HG02870 (cell line): ENCODE measurements around the gene NECAP2.
"Not testable (repeated sequence)": the region's sequence is repeated elsewhere in the genome, so short reads cannot be mapped to it uniquely, and the experiment has no call there.

Experiments used
- ATAC-seq: cut with Tn5 transposase; IDR thresholded peaks from one replicate; pipeline ENCODE4 v1.9.1; 2021; ENCODE audit warnings: mild to moderate bottlenecking, moderate library complexity; ENCODE audit not compliant: unreplicated experiment

Gene NECAP2

DNA sequence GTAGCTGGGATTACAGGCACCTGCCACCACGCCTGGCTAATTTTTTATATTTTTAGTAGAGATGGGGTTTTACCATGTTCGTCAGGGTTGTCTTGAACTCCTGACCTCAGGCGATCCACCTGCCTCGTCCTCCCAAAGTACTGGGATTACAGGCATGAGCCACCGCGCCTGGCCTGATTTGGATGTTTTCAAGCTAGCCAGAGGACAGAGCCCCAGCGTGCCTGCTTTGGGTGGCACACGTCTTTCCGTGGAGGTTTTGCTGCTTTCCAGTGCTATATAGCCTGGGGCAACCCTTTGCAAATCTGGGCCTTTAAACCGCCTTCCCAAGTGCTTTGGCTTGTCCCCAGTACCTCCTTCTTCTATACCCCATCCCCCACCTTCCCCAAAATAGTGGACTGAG lies 15.6 kb downstream of the NECAP2 start:
- ATAC-seq: not testable (repeated sequence)

DNA sequence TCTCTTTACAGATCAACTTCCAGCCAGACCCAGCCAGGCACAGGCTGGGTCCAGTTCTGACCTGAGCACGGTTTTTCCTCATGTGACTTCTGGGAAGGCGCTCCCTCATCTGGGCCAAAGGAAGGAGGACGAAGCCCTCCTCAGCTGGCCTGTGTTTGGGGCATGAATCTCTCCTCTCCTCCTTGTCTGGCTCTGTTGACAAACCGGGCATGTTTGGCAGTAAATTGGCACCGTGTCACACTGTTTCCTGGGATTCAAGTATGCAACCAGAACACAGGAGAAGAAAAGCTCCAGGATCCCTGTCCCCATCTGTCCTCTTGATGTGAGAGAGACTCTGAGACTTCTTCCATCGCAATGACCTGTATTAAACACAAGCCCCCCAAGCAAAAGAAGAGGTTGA lies 18.3 kb downstream of the NECAP2 start:
- ATAC-seq: no peak

DNA sequence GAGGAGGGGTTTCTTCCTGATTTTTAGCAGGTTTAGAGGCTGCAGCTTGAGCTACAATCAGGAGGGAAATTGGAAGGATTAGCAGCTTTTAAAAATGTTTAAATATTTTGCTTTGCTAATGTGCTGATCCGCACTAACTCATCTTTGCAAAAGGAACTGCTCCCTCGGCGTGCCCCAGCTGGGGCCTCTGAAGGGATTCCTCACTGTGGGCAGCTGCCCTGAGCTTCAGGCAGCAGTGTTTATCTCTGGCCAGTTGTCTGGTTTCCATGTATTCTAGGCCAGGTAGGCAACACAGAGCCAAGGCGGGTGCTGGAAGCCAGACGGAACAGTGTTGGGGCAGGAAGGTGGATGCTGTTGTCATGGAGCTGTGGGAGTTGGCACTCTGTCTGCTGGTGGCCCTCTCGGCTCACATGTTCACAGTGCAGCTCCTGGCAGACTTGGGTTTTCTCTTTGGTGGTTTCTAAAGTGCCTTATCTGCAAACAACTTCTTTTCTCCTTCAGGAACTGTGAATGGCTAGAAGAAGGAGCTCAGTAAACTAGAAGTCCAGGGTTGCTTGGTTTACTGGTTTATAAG lies 18.9 kb downstream of the NECAP2 start:
- ATAC-seq: no peak

DNA sequence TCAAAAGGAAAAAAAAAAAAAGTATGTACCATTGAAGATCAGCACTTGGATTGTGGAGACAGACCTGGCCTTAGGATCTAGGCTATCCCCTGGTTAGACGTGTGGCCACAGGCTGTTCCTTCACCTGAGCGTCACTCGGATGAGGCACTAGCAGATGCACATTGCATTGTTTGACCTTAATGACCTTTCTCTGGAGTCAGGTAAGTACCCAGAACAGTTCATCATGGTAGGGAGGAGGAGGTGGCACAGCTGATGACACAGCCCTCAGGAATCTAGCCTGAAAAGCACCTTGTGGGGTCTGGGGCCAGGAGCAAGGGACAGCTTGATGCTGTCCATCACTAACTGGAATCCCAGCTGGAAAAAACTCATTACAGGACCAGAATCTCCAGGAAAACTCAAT lies 21.2 kb downstream of the NECAP2 start:
- ATAC-seq: no peak

DNA sequence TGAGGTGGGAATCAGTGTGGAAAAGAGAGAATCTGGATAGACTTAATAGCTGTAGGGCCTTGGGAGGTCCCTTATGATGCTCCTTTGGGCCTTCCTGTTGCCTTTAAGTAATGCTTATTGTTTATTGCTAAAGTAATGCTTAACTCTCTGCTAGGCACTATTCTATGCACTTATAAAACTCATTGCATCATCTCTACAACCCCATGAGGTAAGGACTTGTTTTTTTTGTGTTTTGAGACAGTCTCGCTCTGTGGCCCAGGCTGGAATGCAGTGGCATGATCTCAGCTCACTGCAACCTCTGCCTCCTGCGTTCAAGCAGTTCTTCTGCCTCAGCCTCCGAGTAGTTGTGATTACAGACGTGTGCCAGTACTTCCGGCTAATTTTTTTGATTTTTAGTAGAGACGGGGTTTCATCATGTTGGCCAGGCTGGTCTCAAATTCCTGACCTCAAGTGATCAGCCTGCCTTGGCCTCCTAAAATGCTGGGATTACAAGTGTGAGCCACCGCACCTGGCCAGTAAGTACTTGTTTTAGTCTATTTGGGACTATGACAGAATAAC lies 22.3 kb downstream of the NECAP2 start:
- ATAC-seq: no peak

DNA sequence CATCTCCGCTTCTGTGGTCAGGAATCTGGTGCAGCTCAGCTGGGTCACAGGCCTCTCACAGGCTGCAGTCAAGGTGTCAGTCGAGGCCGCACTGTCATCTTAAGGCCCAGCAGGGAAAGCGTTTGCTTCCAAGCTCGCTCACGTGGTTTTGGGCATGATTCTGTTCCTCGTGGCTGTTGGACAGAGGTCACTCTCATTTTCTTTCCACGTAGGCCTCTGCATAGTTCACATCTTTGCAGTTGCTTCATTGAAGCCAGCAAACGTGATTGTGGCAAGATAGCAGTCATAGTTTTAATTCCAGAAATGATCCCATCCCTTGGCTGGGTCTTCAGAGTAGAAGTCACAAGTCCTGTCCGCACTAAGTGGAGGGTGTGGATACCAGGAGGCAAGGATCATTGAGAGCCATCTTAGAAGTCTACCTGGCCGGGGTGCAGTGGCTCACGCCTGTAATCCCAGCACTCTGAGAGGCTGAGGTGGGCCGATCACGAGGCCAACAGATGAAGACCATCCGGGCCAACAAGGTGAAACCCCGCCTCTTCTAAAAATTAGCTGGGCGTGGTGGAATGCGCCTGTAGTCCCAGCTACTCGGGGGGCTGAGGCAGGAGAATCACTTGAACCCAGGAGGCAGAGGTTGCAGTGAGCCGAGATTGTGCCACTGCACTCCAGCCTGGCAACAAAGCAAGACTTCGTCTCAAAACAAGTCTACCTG lies 24.5 kb downstream of the NECAP2 start:
- no peak for ATAC-seq

DNA sequence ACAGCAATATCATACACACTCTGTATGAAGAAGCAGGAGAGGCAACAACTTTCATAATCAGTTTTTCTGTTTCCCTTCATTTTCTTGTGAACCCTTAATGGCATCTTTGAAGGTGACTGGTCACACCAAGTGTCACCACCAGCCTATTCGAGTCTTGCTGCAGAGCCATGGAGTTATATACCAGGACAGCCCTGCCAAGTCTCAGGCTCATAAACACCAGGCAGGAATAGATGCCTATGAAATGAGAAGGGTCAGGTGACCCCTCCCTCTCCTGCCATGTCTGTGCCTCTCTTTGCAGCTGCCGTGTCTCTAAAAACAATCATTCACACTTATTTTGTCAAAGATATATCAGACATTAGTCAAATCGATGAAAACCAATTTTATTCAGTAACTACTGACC lies 28.0 kb downstream of the NECAP2 start:
- ATAC-seq: no peak

DNA sequence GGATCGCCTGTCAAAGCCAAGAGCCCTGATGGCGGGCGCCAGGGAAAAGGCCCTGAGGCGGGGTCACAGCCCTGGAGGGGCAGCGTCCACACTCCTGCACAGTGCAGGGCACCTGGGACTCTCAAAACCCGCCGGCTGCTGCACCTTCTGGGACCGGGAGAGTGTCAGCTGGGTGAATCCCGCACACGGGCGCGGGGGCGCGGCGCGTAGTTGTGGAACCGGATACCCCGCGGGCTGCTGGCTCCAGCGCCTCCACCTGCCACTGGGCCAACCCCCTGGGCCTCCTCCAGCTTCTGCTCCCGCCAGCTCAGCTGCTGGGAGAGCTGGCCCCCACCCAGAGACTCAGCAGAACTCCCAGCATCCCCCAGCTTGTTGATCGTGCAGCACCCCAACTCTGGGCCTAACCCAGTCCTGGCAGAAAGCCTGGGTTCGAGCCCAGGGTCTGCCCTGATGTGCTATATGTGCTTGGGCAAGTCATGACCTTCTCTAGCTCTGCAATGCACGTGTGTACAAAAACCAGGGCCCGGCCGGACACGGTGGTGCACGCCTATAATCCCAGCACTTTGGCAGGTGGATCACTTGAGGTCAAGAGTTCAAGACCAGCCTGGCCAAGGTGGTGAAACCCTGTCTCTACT lies 33.8 kb downstream of the NECAP2 start:
- ATAC-seq: no peak

DNA sequence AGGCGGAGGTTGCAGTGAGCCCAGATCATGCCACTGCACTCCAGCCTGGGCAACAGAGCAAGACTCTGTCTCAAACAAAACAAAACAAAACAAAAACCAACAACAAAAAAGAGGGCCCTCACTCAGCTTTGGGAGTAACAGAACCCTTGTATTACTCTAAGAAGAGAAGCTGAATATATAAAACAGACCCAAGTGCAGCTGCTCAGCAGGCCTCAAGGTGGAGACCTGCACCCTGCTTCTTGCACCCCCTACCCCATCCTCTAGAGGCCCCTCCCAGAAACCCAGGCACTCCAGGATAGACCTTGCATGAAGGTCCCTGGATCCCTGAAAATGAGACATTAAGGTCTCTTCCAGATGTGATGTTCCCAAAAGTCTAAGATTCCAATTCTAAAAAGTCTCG lies 34.4 kb downstream of the NECAP2 start:
- ATAC-seq: not testable (repeated sequence)

DNA sequence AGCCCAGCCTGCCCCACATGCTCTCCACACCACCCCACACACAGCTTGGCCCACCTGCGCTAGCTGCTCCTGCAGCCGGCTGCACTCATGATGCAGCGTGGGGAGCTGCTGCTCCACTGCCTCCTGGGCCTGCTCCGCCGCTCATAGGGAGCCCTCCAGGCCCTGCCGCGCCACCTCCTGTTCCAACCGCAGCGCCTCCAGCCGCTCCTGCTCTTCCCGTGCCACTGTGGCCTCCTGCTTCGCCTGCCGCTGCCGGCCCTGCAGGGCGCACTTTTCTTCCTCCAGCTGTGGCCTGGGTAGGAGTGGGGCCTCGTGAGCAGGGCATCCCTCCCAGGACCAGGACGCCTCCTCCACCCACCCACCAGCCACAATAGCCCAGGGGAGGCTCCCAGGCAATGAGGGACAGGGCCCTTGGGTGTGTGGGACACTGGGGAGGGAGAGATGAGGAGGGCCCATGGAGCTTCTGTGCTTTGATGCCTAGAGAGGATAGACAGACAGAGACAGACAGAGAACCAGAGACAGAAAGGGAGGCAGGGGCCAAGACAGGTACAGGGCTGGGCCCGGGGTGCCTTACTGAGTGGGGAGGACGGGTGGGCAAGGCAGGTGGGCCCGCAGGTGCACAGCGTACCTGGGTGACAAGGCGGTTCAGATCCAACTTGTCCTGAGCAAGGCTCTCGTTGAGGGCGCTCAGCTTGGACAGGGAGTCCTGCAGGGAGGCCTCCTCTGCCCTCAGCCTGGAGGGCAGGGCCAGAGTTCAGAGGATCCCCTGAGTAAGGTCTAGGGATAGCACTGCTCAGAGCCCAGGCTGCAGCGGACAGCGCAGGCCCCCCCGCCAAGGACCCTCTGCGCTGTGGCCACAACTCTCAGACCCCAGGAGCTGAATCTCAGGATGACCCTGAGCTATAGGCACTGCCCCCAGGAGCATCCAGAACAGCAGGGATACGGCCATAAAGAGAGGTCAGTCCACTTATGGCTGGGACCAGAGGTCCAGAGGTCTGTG lies 35.5 kb downstream of the NECAP2 start:
- not testable (repeated sequence) for ATAC-seq

DNA sequence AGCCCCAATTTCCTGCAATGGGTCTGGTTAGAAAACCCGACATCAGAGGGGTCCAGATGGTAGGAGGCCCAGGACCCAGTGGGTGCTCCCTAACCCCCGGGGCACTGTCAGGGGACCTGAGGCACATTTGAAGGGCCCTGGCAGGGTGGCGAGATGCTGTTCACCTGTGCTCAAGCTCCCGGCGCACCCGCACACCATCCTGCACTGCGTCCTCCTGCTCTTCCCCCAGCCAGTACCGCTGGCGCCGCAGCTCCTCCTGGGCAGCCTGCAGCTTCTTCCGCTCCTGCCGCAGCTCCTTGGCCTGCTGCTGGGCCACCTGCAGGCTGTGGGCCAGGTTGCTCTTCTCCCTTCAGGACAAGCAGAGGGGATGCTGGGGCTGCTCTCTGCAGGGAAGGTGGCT lies 37.6 kb downstream of the NECAP2 start:
- ATAC-seq: no peak

DNA sequence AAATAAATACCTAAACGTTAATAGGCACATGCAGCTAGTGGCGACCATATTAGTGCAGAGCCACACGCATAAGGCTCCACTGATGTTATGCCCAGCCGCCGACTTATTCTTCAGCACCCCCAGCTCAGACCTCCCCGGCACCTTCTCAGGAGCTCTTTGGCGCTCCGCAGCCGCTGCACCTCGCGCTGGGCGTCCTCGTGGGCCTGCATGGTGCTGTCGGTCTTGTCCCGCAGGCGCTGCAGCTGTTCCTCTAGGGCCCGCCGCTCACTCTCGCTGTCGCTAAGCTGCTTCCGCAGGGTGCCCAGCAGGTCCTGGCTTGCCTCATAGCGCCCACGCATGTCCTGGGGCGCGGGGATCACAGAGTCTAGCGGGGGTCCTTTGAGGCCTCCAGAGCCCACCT lies 42.6 kb downstream of the NECAP2 start:
- ATAC-seq: not testable (repeated sequence)

DNA sequence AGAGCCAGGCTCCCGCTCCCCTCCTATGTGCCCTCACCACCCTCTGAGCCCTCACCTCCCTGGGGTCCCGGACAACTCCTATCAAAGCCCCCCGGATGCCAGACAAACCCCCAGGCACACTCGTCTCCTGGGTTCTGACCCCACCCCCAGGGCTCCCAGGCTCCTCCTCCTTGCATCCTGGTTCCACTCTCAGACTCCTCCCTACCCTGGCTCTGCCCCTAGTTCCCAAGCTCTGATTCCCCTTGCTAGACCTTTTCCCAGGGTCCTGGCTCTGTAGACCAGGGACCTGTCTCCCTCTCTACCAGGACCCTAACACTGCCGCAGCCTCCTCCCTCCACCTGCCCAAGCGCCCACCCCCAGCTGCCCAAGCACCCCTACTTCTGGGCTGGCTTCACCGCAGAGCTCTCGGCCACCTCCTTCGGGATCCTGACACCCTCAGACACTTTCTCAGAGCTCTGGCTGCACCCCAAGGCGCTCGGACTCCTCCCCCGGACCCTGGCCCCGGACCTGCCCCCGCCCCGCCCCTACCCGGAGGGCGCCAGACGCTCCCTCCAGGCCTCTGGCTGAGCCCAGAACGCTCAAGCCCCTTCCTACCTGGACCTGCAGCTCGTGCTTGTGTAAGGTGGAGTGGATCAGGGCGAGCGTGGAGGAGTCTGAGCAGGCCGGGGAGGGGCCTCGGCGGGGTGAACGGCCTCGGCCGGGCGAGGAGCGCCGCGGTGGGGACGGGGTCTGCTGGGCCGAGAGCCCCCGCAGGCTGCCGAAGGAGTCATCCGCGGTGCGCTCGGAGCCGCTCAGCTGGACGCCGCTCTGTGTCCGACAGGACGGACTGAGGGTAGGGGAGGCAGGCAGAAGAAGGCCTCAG lies 43.3 kb downstream of the NECAP2 start:
- ATAC-seq: not testable (repeated sequence)

DNA sequence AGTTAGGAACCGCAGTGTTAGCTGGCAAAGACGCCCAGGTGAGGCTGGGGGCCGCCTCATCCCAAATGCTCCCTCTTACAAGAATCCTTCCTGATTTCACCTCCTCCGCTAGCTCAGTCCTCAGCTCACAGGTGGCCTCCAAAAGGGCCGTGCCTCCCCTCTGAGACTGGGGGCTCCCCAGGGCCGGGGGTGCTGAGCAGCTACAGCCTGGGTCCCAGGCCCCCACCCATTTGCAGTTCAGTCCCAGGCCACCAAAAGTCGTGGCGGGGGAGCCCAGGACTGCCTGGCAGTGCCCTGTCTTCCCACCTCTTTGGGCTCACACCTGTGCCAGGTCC lies 43.9 kb downstream of the NECAP2 start:
- no peak for ATAC-seq

DNA sequence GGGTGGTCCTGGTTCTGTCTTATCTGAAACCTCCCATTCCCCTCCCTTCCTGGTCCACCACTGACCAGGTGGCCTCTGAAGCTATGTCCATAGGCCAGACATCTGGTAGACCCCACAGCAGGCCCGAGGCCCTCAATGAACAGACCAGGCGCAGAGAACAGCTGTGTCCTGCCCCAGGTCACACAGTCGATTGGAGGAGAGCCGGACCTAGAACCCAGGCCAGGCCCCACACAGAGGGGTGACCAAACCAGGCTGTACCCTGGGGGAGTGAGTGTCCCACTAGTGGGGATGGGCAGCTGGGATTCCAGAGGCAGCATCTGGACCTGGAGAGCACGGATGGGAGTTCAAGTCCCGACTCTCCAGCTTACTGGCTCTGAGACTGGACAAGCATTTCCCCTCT lies 44.4 kb downstream of the NECAP2 start:
- ATAC-seq: no peak

DNA sequence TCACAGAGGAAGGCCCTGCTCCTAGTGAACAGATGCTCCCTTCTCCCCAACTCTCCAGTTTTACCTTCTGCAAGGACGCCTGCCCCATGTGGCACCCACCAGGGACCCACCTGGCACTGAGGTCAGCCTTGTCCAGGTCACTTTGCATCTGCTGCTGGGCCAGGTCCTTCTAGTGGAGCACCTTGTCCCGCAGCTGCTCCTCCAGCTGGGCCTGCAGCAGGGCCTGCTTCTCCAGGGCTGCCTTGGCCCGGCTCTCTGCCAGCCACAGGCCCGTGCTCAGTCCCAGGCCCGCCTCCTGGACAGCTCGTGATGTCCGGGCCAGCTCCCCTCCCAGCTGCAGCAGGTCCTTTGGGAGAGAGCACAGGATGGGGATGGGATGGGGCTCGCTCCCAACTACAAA lies 45.8 kb downstream of the NECAP2 start:
- ATAC-seq: not testable (repeated sequence)

DNA sequence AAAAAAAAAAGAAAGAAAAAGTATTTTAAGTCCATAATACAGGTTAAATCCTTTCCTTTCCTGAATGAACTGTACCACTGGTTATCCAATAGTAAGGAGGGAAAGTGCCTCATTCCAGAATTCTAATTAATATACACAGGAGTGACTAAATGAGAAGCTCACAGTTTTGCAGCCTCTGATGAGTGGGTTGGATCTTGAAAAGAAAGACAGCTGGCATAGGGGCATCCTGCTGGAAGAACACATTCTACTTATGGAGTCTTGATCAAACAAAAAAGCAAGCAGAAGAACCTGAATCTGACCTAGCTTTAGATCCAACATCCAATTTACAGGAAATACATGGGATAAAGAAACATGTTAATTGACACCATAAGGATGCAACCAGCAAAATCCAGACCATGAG lies 46.5 kb downstream of the NECAP2 start:
- ATAC-seq: not testable (repeated sequence)

DNA sequence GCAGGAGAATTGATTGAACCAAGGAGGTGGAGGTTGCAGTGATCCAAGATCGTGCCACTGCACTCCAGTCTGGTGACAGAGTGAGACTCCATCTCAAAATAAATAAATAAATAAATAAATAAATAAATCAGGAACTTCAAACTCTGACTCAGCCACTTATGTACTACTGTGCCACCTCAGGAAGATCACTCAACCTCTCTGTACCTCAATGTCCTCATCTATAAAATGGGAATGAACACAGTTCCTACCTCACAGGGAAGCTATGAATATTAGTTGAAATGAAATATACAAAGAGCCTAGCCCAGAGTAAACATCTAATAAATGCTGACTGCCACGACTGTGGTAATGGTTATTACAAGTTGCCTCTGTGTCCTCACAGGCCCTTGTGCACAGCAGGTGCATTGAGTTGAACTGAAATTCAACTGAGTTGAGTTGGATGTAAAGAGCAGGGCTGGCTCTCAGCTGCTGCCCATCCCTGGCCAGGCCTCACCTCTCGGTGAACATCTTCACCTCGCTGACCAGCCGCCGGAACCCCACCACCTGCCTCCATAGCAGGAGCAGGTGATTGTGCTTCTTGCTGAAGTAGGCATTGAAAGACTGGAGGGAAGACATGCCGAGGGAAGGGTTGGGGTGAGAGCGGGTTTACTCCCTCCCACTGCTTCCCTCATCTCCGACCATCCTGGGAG lies 48.8 kb downstream of the NECAP2 start:
- ATAC-seq: not testable (repeated sequence)

DNA sequence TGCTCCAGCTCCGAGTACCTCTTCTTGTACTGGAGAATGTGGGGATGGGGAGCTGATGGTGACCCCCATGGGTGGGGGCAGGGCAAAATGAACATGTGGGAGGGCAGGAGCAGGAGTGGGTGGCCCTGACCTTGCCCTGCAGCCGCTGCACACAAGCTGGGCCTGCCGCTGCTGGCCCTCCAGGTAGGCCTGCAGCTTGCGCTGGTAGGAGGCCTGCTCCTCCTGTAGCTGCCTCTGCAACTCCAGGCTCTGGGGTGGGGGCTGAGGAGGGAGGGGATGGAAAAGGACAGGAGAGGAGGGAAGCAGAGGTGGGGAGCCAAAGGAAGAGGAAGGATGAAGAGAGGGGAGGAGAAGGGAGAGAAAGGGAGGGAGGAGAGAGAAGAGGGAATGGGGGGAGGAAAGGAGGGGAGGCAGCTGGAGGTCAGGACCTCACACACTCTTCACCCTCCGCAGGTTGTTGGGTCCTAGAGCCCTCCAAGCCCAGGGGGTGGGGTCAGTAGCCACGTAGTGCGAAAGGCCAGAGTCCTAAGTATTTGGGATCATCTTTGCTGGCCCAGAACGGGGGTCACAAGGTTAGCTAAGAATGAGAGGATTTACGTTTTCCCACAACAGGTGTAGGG lies 50.6 kb downstream of the NECAP2 start:
- ATAC-seq: no peak
